Neuronal stem cell (in vitro differentiated cells): ENCODE results near the gene SHROOM4.

ENCODE experiments used
- DNase-seq: peaks from one replicate; pipeline ENCODE4 v3.0.0-alpha.2; 2013; ENCODE audit warnings: low spot score
- H2AFZ ChIP-seq: one replicate; pipeline ENCODE4 v1.6.1; 2013; ENCODE audit warnings: mild to moderate bottlenecking, low read length, inconsistent platforms
- H2AK5ac ChIP-seq: 2 replicates; pipeline ENCODE4 v1.6.1; 2013; ENCODE audit warnings: low read depth, mild to moderate bottlenecking, inconsistent platforms, low read length, moderate library complexity, mixed read lengths
- H2BK120ac ChIP-seq: 2 replicates; pipeline ENCODE4 v1.6.1; 2013; ENCODE audit warnings: low read depth, mild to moderate bottlenecking, inconsistent platforms, low read length, moderate library complexity, mixed read lengths
- H2BK12ac ChIP-seq: one replicate; pipeline ENCODE4 v1.6.1; 2013; ENCODE audit warnings: low read length, inconsistent platforms
- H2BK15ac ChIP-seq: 2 replicates; pipeline ENCODE4 v1.6.1; 2013; ENCODE audit warnings: mild to moderate bottlenecking, low read length, inconsistent platforms, mixed read lengths
- H2BK5ac ChIP-seq: one replicate; pipeline ENCODE4 v1.6.1; 2013; ENCODE audit warnings: inconsistent platforms, mild to moderate bottlenecking, low read length, moderate library complexity
- H3K14ac ChIP-seq: one replicate; pipeline ENCODE4 v1.6.1; 2013; ENCODE audit warnings: low read length, inconsistent platforms
- H3K18ac ChIP-seq: 2 replicates; pipeline ENCODE4 v1.6.1; 2013; ENCODE audit warnings: low read length, inconsistent platforms
- H3K23ac ChIP-seq: 2 replicates; pipeline ENCODE4 v1.6.1; 2013; ENCODE audit warnings: low read depth, mild to moderate bottlenecking, mixed read lengths, low read length, inconsistent platforms; ENCODE audit not compliant: poor library complexity
- H3K27ac ChIP-seq: replicated peaks from 3 replicates; pipeline ENCODE4 v1.5.1; 2013; ENCODE audit warnings: low read length, inconsistent platforms
- H3K27me3 ChIP-seq, 3 experiments: 2 replicates each; pipeline ENCODE4 v1.6.1; 2013; ENCODE audit warnings: low read length in 3 of 3, mild to moderate bottlenecking in 2 of 3, inconsistent platforms in 1 of 3, low read depth in 1 of 3, mixed read lengths in 1 of 3, moderate library complexity in 1 of 3; ENCODE audit not compliant: control insufficient read depth in 3 of 3, insufficient read depth in 3 of 3
- H3K36me3 ChIP-seq, 2 donors: replicated peaks in 1 of 2; 2 replicates each; pipeline ENCODE4 v1.6.1; 2013; ENCODE audit warnings: low read length in 2 of 2; ENCODE audit not compliant: control insufficient read depth in 2 of 2, insufficient read depth in 2 of 2
- H3K4ac ChIP-seq: 2 replicates; pipeline ENCODE4 v1.6.1; 2013; ENCODE audit warnings: inconsistent platforms, mild to moderate bottlenecking, low read length, moderate library complexity
- H3K4me1 ChIP-seq, 2 donors: 1 replicate in 1 of 2; 2 replicates in 1 of 2; pipeline ENCODE4 v1.6.1; 2013; ENCODE audit warnings: low read length in 2 of 2, low read depth in 1 of 2; ENCODE audit not compliant: control insufficient read depth in 2 of 2, insufficient read depth in 1 of 2
- H3K4me2 ChIP-seq: one replicate; pipeline ENCODE4 v1.6.1; 2013; ENCODE audit warnings: mild to moderate bottlenecking, low read length, inconsistent platforms; ENCODE audit not compliant: insufficient read depth, poor library complexity, severe bottlenecking
- H3K4me3 ChIP-seq, 2 donors: 2 replicates each; pipeline ENCODE4 v1.5.1; 2013; ENCODE audit warnings: low read length in 2 of 2, mild to moderate bottlenecking in 2 of 2, inconsistent platforms in 1 of 2, moderate library complexity in 1 of 2
- H3K79me1 ChIP-seq: one replicate; pipeline ENCODE4 v1.6.1; 2013; ENCODE audit warnings: low read depth, mild to moderate bottlenecking, inconsistent platforms, low read length, moderate library complexity
- H3K9ac ChIP-seq: one replicate; pipeline ENCODE4 v1.6.1; 2013; ENCODE audit warnings: mild to moderate bottlenecking, low read depth, low read length, inconsistent platforms; ENCODE audit not compliant: poor library complexity
- H3K9me3 ChIP-seq, 2 donors: replicated peaks in 1 of 2; 2 replicates each; pipeline versions ENCODE3 to v1.6.1; 2013; ENCODE audit warnings: low read length in 2 of 2, mild to moderate bottlenecking in 2 of 2, inconsistent platforms in 1 of 2, low read depth in 1 of 2, mixed read lengths in 1 of 2, moderate library complexity in 1 of 2; ENCODE audit not compliant: control insufficient read depth in 2 of 2, insufficient read depth in 1 of 2
- H4K8ac ChIP-seq: one replicate; pipeline ENCODE4 v1.6.1; 2013; ENCODE audit warnings: low read depth, mild to moderate bottlenecking, inconsistent platforms, low read length, moderate library complexity
- H4K91ac ChIP-seq: one replicate; pipeline ENCODE4 v1.6.1; 2013; ENCODE audit warnings: low read length, low read depth, mild to moderate bottlenecking, inconsistent platforms; ENCODE audit not compliant: poor library complexity
- WGBS, 2 donors: extraction: QIAGEN DNeasy Blood & Tissue Kit; methylation state at CpG; one replicate each; pipeline ENCODE4 v1.1.7; 2013; ENCODE audit warnings: missing lambda C conversion rate in 2 of 2, mixed read lengths in 1 of 2; ENCODE audit not compliant: insufficient read length in 2 of 2, insufficient replicate concordance in 1 of 2; ENCODE audit errors: extremely low coverage in 2 of 2; 5-methylcytosine and 5-hydroxymethylcytosine counted together

The SHROOM4 gene

GRCh38 chrX:50638123-50638522 is 175.9 kb downstream of the SHROOM4 start:
- Histone ChIP-seq H4K8ac (no peak overlapping the region), H3K79me1 (no peaks in the 10 kb centered on the region), H3K18ac (no peak overlapping the region), H2AFZ (no peak overlapping the region), H3K4me2 (no peak overlapping the region), H3K14ac (no peak overlapping the region), H3K36me3 (no peaks in the 10 kb centered on the region), H3K27ac (no peak overlapping the region), H3K9me3 (no peaks in the 10 kb centered on the region), H3K9ac (no peak overlapping the region), H3K4me3 (no peak overlapping the region), H4K91ac (no peak overlapping the region), H2BK5ac (no peak overlapping the region), H2BK120ac (no peak overlapping the region), H2AK5ac (no peak overlapping the region), H3K4ac (no peak overlapping the region), H3K27me3 (peaks cover 0 to 18% (median 0%) of the 10 kb centered on the region in 3 experiments), H3K23ac (no peak overlapping the region), H2BK12ac (no peak overlapping the region), H2BK15ac (no peak overlapping the region), H3K4me1 (no peaks in the 10 kb centered on the region)
- WGBS, 2 donors = no CpG with 5 or more reads among the region's 3 CpGs
- DNase-seq = no peak

- Histone ChIP-seq H2BK5ac (no peak overlapping the region), H2BK12ac (no peak overlapping the region), H2AFZ (no peak overlapping the region), H3K4me3 (no peak overlapping the region), H3K27ac (no peak overlapping the region), H3K4me2 (no peak overlapping the region), H3K4me1 (no peaks in the 10 kb centered on the region), H3K9ac (no peak overlapping the region), H3K79me1 (no peaks in the 10 kb centered on the region), H3K23ac (no peak overlapping the region), H2AK5ac (no peak overlapping the region), H4K91ac (no peak overlapping the region), H3K9me3 (no peaks in the 10 kb centered on the region), H3K27me3 (peaks cover 0 to 19% (median 0%) of the 10 kb centered on the region in 3 experiments), H3K36me3 (no peaks in the 10 kb centered on the region), H3K18ac (no peak overlapping the region), H2BK15ac (no peak overlapping the region), H3K14ac (no peak overlapping the region), H2BK120ac (no peak overlapping the region), H4K8ac (no peak overlapping the region), H3K4ac (no peak overlapping the region)
- no CpG with 5 or more reads among the region's 4 CpGs for WGBS, 2 donors
- DNase-seq = no peak
Measured at GRCh38 chrX:50635817-50636365, 178.1 kb downstream of the SHROOM4 start.

- Histone ChIP-seq H2BK120ac (no peak overlapping the region), H2BK12ac (no peak overlapping the region), H3K23ac (no peak overlapping the region), H3K9me3 (no peaks in the 10 kb centered on the region), H3K14ac (no peak overlapping the region), H3K9ac (no peak overlapping the region), H3K27me3 (peaks cover 0 to 19% (median 0%) of the 10 kb centered on the region in 3 experiments), H3K4me2 (no peak overlapping the region), H3K4me1 (no peaks in the 10 kb centered on the region), H4K8ac (no peak overlapping the region), H3K79me1 (no peaks in the 10 kb centered on the region), H2BK5ac (no peak overlapping the region), H3K4ac (no peak overlapping the region), H4K91ac (no peak overlapping the region), H3K4me3 (no peak overlapping the region), H2BK15ac (no peak overlapping the region), H3K27ac (no peak overlapping the region), H2AFZ (no peak overlapping the region), H3K18ac (no peak overlapping the region), H3K36me3 (no peaks in the 10 kb centered on the region), H2AK5ac (no peak overlapping the region)
- DNase-seq = no peak
- no CpG with 5 or more reads among the region's 9 CpGs for WGBS, 2 donors
Measured at GRCh38 chrX:50635162-50635561, 178.8 kb downstream of the SHROOM4 start.

GRCh38 chrX:50629774-50630173 is 184.2 kb downstream of the SHROOM4 start:
- Histone ChIP-seq H3K27me3 (peaks cover 0 to 11% (median 0%) of the 10 kb centered on the region in 3 experiments), H2BK12ac (no peak overlapping the region)
- no CpG with 5 or more reads among the region's 6 CpGs for WGBS, 2 donors

More at GRCh38 chrX:50629774-50630173, 184.2 kb downstream of the SHROOM4 start:
- H3K4ac ChIP-seq = no peak overlapping the region
- no peak overlapping the region for H2AK5ac ChIP-seq
- no peak overlapping the region for H3K14ac ChIP-seq
- H3K36me3 ChIP-seq = no peaks in the 10 kb centered on the region
- H3K18ac ChIP-seq = no peak overlapping the region
- H4K91ac ChIP-seq = no peak overlapping the region
- no peak overlapping the region for H3K4me3 ChIP-seq
- no peak overlapping the region for H2AFZ ChIP-seq
- no peak overlapping the region for H3K9ac ChIP-seq
- H3K27ac ChIP-seq = no peak overlapping the region
- no peaks in the 10 kb centered on the region for H3K79me1 ChIP-seq
- H3K9me3 ChIP-seq = no peaks in the 10 kb centered on the region
- H2BK15ac ChIP-seq = no peak overlapping the region
- H2BK120ac ChIP-seq = no peak overlapping the region
- H2BK5ac ChIP-seq = no peak overlapping the region
- H3K4me2 ChIP-seq = no peak overlapping the region
- no peak for DNase-seq
- no peaks in the 10 kb centered on the region for H3K4me1 ChIP-seq
- no peak overlapping the region for H4K8ac ChIP-seq
- no peak overlapping the region for H3K23ac ChIP-seq
